Skeletal muscle satellite cell (primary cell): Measurements from ENCODE around the gene KLHL30.

Experiments
- H3K27me3 ChIP-seq: 2 replicates; pipeline ENCODE4 v1.7.0; 2013; ENCODE audit warnings: low read length; ENCODE audit not compliant: control insufficient read depth, insufficient read depth
- H3K36me3 ChIP-seq: 2 replicates; pipeline ENCODE4 v1.7.0; 2013; ENCODE audit warnings: mild to moderate bottlenecking, control low read depth, low read length; ENCODE audit not compliant: insufficient read depth
- H3K4me1 ChIP-seq: 2 replicates; pipeline ENCODE4 v1.7.0; 2013; ENCODE audit warnings: low read length; ENCODE audit not compliant: control insufficient read depth, insufficient read depth
- H3K4me2 ChIP-seq: 2 replicates; pipeline ENCODE4 v1.7.0; 2013; ENCODE audit warnings: mild to moderate bottlenecking, low read length
- H3K4me3 ChIP-seq: 2 replicates; pipeline ENCODE4 v1.7.0; 2013; ENCODE audit warnings: low read length
- H3K9ac ChIP-seq: 2 replicates; pipeline ENCODE4 v1.7.0; 2013; ENCODE audit warnings: mild to moderate bottlenecking, low read depth, low read length, moderate library complexity
- H3K9me3 ChIP-seq: replicated peaks from 2 replicates; pipeline ENCODE4 v1.7.0; 2013; ENCODE audit warnings: mild to moderate bottlenecking, control low read depth, low read length

KLHL30 gene

GRCh38 chr2:238159071-238159539 is 20.6 kb downstream of the KLHL30 start:
- H3K27me3 ChIP-seq: no peaks in the 10 kb centered on the region
- H3K4me3 ChIP-seq: peak overlapping the region; percentile 70
- no peaks in the 10 kb centered on the region for H3K9me3 ChIP-seq
- no peaks in the 10 kb centered on the region for H3K36me3 ChIP-seq
- H3K9ac ChIP-seq: peak overlapping the region; percentile 82
- H3K4me1 ChIP-seq: peaks cover 32% of the 10 kb centered on the region
- H3K4me2 ChIP-seq: peak overlapping the region; percentile 84

- peak overlapping the region; percentile 82 for H3K9ac ChIP-seq
- peak overlapping the region; percentile 84 for H3K4me2 ChIP-seq
- H3K4me3 ChIP-seq: peak overlapping the region; percentile 70
- H3K36me3 ChIP-seq: no peaks in the 10 kb centered on the region
- peaks cover 32% of the 10 kb centered on the region for H3K4me1 ChIP-seq
- H3K27me3 ChIP-seq: no peaks in the 10 kb centered on the region
- H3K9me3 ChIP-seq: no peaks in the 10 kb centered on the region
Measured at GRCh38 chr2:238159661-238160205, 21.3 kb downstream of the KLHL30 start.

- Histone ChIP-seq H3K27me3 (no peaks in the 10 kb centered on the region), H3K36me3 (no peaks in the 10 kb centered on the region), H3K4me2 (peak overlapping the region; percentile 84), H3K9me3 (no peaks in the 10 kb centered on the region), H3K9ac (peak overlapping the region; percentile 82), H3K4me3 (peak overlapping the region; percentile 70), H3K4me1 (peaks cover 26% of the 10 kb centered on the region)
Measured at GRCh38 chr2:238160206-238161129, 22.0 kb downstream of the KLHL30 start.

GRCh38 chr2:238161291-238162051 is 23.0 kb downstream of the KLHL30 start:
- Histone ChIP-seq H3K9ac (no peak overlapping the region), H3K36me3 (no peaks in the 10 kb centered on the region), H3K4me3 (no peak overlapping the region), H3K4me2 (no peak overlapping the region), H3K4me1 (peaks cover 19% of the 10 kb centered on the region), H3K9me3 (no peaks in the 10 kb centered on the region), H3K27me3 (no peaks in the 10 kb centered on the region)

- H3K4me3 ChIP-seq: no peak overlapping the region
- H3K27me3 ChIP-seq: no peaks in the 10 kb centered on the region
- peaks cover 2% of the 10 kb centered on the region for H3K36me3 ChIP-seq
- H3K4me2 ChIP-seq: no peak overlapping the region
- no peak overlapping the region for H3K9ac ChIP-seq
- H3K9me3 ChIP-seq: no peaks in the 10 kb centered on the region
- peaks cover 20% of the 10 kb centered on the region for H3K4me1 ChIP-seq
Measured at GRCh38 chr2:238162251-238162845, 23.9 kb downstream of the KLHL30 start.

- Histone ChIP-seq H3K4me2 (no peak overlapping the region), H3K9ac (no peak overlapping the region), H3K4me3 (no peak overlapping the region), H3K36me3 (peaks cover 7% of the 10 kb centered on the region), H3K4me1 (peaks cover 26% of the 10 kb centered on the region), H3K9me3 (no peaks in the 10 kb centered on the region), H3K27me3 (no peaks in the 10 kb centered on the region)
Measured at GRCh38 chr2:238162846-238163441, 24.5 kb downstream of the KLHL30 start.

- Histone ChIP-seq H3K9me3 (no peaks in the 10 kb centered on the region), H3K4me3 (no peak overlapping the region), H3K4me2 (no peak overlapping the region), H3K27me3 (no peaks in the 10 kb centered on the region), H3K36me3 (peaks cover 14% of the 10 kb centered on the region), H3K4me1 (peaks cover 33% of the 10 kb centered on the region), H3K9ac (no peak overlapping the region)
Measured at GRCh38 chr2:238163481-238164198, 25.2 kb downstream of the KLHL30 start.

- H3K9me3 ChIP-seq: no peaks in the 10 kb centered on the region
- no peaks in the 10 kb centered on the region for H3K27me3 ChIP-seq
- peaks cover 37% of the 10 kb centered on the region for H3K4me1 ChIP-seq
Measured at GRCh38 chr2:238164906-238165287, 26.4 kb downstream of the KLHL30 start.

GRCh38 chr2:238165288-238165921 is 26.9 kb downstream of the KLHL30 start:
- no peak overlapping the region for H3K4me2 ChIP-seq
- H3K9me3 ChIP-seq: no peaks in the 10 kb centered on the region
- peaks cover 21% of the 10 kb centered on the region for H3K36me3 ChIP-seq
- no peak overlapping the region for H3K9ac ChIP-seq
- no peak overlapping the region for H3K4me3 ChIP-seq
- no peaks in the 10 kb centered on the region for H3K27me3 ChIP-seq
- H3K4me1 ChIP-seq: peaks cover 37% of the 10 kb centered on the region

More at GRCh38 chr2:238164906-238165287, 26.4 kb downstream of the KLHL30 start:
- H3K9ac ChIP-seq: no peak overlapping the region
- H3K36me3 ChIP-seq: peaks cover 19% of the 10 kb centered on the region
- H3K4me3 ChIP-seq: no peak overlapping the region
- no peak overlapping the region for H3K4me2 ChIP-seq
